Activated T-helper 9 cell treated with anti-CD3 and anti-CD28 coated beads, Interleukin-2, amount 50 U/mL, for 16 hours (primary cell): ENCODE data around the gene SCD5.

Experiments
- DNase-seq: peaks from one replicate; pipeline ENCODE4 v3.0.0-alpha.2; 2020; ENCODE audit warnings: low read depth

The SCD5 gene

GRCh38 chr4:82630079-82630478 lies 168.5 kb downstream of the SCD5 start:
- no peak for DNase-seq

GRCh38 chr4:82629238-82630000 lies 169.2 kb downstream of the SCD5 start:
- no peak for DNase-seq

- DNase-seq = no peak
Observed at GRCh38 chr4:82626251-82626868, 172.2 kb downstream of the SCD5 start.

- DNase-seq = no peak
Observed at GRCh38 chr4:82624819-82625218, 173.8 kb downstream of the SCD5 start.

- no peak for DNase-seq
Observed at GRCh38 chr4:82623121-82623683, 175.4 kb downstream of the SCD5 start.

- no peak for DNase-seq
Observed at GRCh38 chr4:82621251-82621650, 177.3 kb downstream of the SCD5 start.

GRCh38 chr4:82620126-82620735 lies 178.4 kb downstream of the SCD5 start:
- DNase-seq = no peak

GRCh38 chr4:82618103-82618720 lies 180.4 kb downstream of the SCD5 start:
- DNase-seq = no peak

GRCh38 chr4:82614838-82615449 lies 183.7 kb downstream of the SCD5 start:
- DNase-seq = no peak

GRCh38 chr4:82613121-82613520 lies 185.5 kb downstream of the SCD5 start:
- no peak for DNase-seq

GRCh38 chr4:82611982-82612381 lies 186.6 kb downstream of the SCD5 start:
- DNase-seq = no peak

GRCh38 chr4:82611527-82611926 lies 187.1 kb downstream of the SCD5 start:
- no peak for DNase-seq

GRCh38 chr4:82610041-82610440 lies 188.6 kb downstream of the SCD5 start:
- no peak for DNase-seq

- DNase-seq = no peak
Observed at GRCh38 chr4:82606622-82607021, 192.0 kb downstream of the SCD5 start.

GRCh38 chr4:82604522-82604921 lies 194.1 kb downstream of the SCD5 start:
- DNase-seq = no peak

- DNase-seq = no peak
Observed at GRCh38 chr4:82601242-82602015, 197.2 kb downstream of the SCD5 start.

- no peak for DNase-seq
Observed at GRCh38 chr4:82599336-82599735, 199.3 kb downstream of the SCD5 start.

GRCh38 chr4:82594456-82594855 lies 204.1 kb downstream of the SCD5 start:
- DNase-seq = no peak

GRCh38 chr4:82593411-82593810 lies 205.2 kb downstream of the SCD5 start:
- no peak for DNase-seq

- no peak for DNase-seq
Observed at GRCh38 chr4:82592639-82593038, 206.0 kb downstream of the SCD5 start.

- DNase-seq = no peak
Observed at GRCh38 chr4:82591592-82591991, 207.0 kb downstream of the SCD5 start.
